Renal cortex interstitium (tissue), 11 donors: ENCODE results near the gene DMBT1. TPM values are rescaled to one million over a fixed set of nuclear protein-coding genes. Genes with fewer than 3 reads are reported as not detected.

Experiments used
- DNase-seq, 11 donors: peaks; one replicate each; pipeline ENCODE4 v3.0.0-alpha.2; 2013; ENCODE audit warnings: low read depth in 9 of 11, low spot score in 4 of 11; ENCODE audit errors: extremely low read depth in 1 of 11
- polyA plus RNA-seq, 3 donors: library from polyadenylated mRNA; unstranded; fragments of 120-200 nt; gene quantifications; one replicate each; pipeline ENCODE4 v1.2.1, GENCODE V29; 2013; ENCODE audit not compliant: insufficient read length in 3 of 3

DMBT1 gene
- polyA plus RNA-seq, 3 donors, result 0.12 to 0.36 (median 0.16) TPM

- no peak for DNase-seq
Measured at GRCh38 chr10:122692744-122693143, 132.2 kb downstream of the DMBT1 start.

Other genes starting within 250 kb of the DMBT1 start
- 100 to 1,000 TPM in 2 of 3 donors, 10 to 100 TPM in 1; 80.9 to 103 (median 102) TPM for gene PLEKHA1, start 186.0 kb upstream of the DMBT1 start, polyA plus RNA-seq
- gene ARMS2, start 106.1 kb upstream of the DMBT1 start, polyA plus RNA-seq, result under 1 TPM in 2 of 3 donors, not detected in 1; 0.24 to 0.31 TPM
- gene HTRA1, start 99.2 kb upstream of the DMBT1 start, polyA plus RNA-seq, result 100 to 1,000 TPM; 158 to 183 (median 158) TPM
- gene C10orf120, start 139.1 kb downstream of the DMBT1 start, polyA plus RNA-seq, result not detected